Pancreas (tissue), 10 donors: ENCODE measurements around the gene ERBB2. TPM values are rescaled to one million over a fixed set of nuclear protein-coding genes. Genes with fewer than 3 reads are reported as not detected.
A peak's percentile ranks its signal among the peaks of the same experiment; 100 is the strongest.

Experiments used
- ATAC-seq, 4 donors: fragments of 200-7000 bp; cut with Tn5 transposase; one replicate each; pipeline versions ENCODE4 v1.8.0 to v1.9.1; 2020; ENCODE audit warnings: mild to moderate bottlenecking in 4 of 4, moderate library complexity in 4 of 4
- DNase-seq, 6 donors: peaks; one replicate each; pipeline ENCODE4 v3.0.0-alpha.2; 2020
- FAIRE-seq: peaks from 2 replicates; lab custom pipeline; 2012; peaks lifted over from hg19 to GRCh38; lab: Jason Lieb, UNC
- H3K27ac ChIP-seq, 4 donors: fragments of 200-600 bp; sonication (generic); 1 replicate in 3 of 4; 2 replicates in 1 of 4; pipeline versions ENCODE4 v1.5.0 to v1.8.0; 2020
- H3K27me3 ChIP-seq, 4 donors: fragments of 200-600 bp; one replicate each; pipeline ENCODE4 v1.8.0; 2021
- H3K36me3 ChIP-seq, 3 donors: fragments of 200-600 bp; sonication (generic) in 1 of 3; one replicate each; pipeline versions ENCODE4 v1.5.0 to v1.8.0; 2020 to 2021
- H3K4me1 ChIP-seq, 3 donors: fragments of 200-600 bp; one replicate each; pipeline ENCODE4 v1.8.0; 2021
- H3K4me3 ChIP-seq, 4 donors: fragments of 200-600 bp; sonication (generic) in 2 of 4; one replicate each; pipeline versions ENCODE4 v1.5.0 to v1.8.0; 2020 to 2021
- H3K9me3 ChIP-seq, 4 donors: fragments of 200-600 bp; one replicate each; pipeline ENCODE4 v1.8.0; 2021
- CTCF ChIP-seq, 4 donors: fragments of 200-600 bp; sonication (generic) in 3 of 4; IDR thresholded peaks; one replicate each; pipeline versions ENCODE4 v1.5.0 to v1.8.0; 2021; ENCODE audit warnings: antibody characterized with exemption in 4 of 4
- WGBS, 2 donors: extraction: QIAGEN DNeasy Blood & Tissue Kit; methylation state at CpG; one replicate each; pipeline ENCODE4 v1.1.7; 2013; 5-methylcytosine and 5-hydroxymethylcytosine counted together
- intact Hi-C, 3 donors: fragments of 100-400 bp; cut with DNase I; formaldehyde crosslinking; loops; one replicate each; pipeline versions ENCODE4 v1.11.1 to v1.14.2; 2022
- polyA plus RNA-seq, 2 donors: library from polyadenylated mRNA; stranded (reverse); fragments of 200-250 nt; gene quantifications; one replicate each; pipeline ENCODE4 v1.2.3, GENCODE V29; 2013
- total RNA-seq, 6 donors: library from RNA; stranded (reverse); fragmentation: NEBNext Ultra II Directional in 4 of 6; extraction: Animal tissue kit (Norgen Biotek cat#: 25700) in 4 of 6; gene quantifications; one replicate each; pipeline versions ENCODE4 v1.2.1 to v1.2.4, GENCODE V29; 2021 to 2023
- donor health status: healthy with polysubstance abuse.
- donor health status: DM: no; HTN: no; CAD: no; lungs with moderate emphysema.
- donor health status: DM: no; HTN: no; CAD: no.
- donor health status: control.
- donor health status: control.
- donor health status: Bipolar disorder and iron deficiency.
- donor health status: DM: yes; HTN: yes; CAD: no.
- donor health status: DM: no; HTN: no; CAD: no.
- donor health status: DM: no; HTN: no; CAD: no.
- donor health status: DM: yes; HTN: yes; CAD: no.

Gene ERBB2
- total and polyA plus RNA-seq, 8 donors = 37.2 to 78.9 (median 43.9) TPM

DNA sequence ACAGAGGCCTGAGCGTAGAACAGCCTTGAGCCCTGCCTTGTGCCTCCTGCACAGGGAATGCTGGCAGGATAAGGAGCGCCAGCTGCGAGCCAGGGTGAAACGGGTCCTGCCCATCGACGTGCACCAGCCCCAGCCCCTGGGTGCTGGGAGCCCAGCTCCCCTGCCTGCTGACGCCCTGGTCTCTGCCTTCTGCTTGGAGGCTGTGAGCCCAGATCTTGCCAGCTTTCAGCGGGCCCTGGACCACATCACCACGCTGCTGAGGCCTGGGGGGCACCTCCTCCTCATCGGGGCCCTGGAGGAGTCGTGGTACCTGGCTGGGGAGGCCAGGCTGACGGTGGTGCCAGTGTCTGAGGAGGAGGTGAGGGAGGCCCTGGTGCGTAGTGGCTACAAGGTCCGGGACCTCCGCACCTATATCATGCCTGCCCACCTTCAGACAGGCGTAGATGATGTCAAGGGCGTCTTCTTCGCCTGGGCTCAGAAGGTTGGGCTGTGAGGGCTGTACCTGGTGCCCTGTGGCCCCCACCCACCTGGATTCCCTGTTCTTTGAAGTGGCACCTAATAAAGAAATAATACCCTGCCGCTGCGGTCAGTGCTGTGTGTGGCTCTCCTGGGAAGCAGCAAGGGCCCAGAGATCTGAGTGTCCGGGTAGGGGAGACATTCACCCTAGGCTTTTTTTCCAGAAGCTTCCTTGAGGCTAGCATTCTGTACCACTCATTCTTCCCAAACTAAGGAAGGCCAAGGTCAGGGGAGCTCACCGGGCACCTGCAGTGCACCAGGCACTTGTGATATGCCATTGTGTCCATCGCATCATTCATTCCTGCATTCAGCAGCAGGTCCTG, 29.7 kb upstream of the ERBB2 start:
- ATAC-seq = no peak
- WGBS, 2 donors = 62 to 82% methylated on average over 22 to 23 of the region's 23 CpGs
- intact Hi-C loops = no loop called here

GRCh38 chr17:39670746-39671145, 29.1 kb upstream of the ERBB2 start:
- peaks cover 2 to 5% (median 4%) of the 10 kb centered on the region in 3 donors for H3K4me1 ChIP-seq
- no peaks in the 10 kb centered on the region for H3K36me3 ChIP-seq
- H3K27ac ChIP-seq = no peak overlapping the region
- ATAC-seq = no peak
- peak in 1 of 6 donors; percentile 34 for DNase-seq
- FAIRE-seq = no peak
- H3K4me3 ChIP-seq = no peak overlapping the region
- intact Hi-C loops = no loop called here
- H3K9me3 ChIP-seq = no peaks in the 10 kb centered on the region
- no peak for TF ChIP-seq CTCF (IDR thresholded peaks at IDR 0.05)
- H3K27me3 ChIP-seq = peaks cover 0 to 4% (median 0%) of the 10 kb centered on the region in 4 donors
- 35 to 45% methylated on average over 4 of the region's 4 CpGs for WGBS, 2 donors

More for the DNA sequence above, 29.7 kb upstream of the ERBB2 start:
- Histone ChIP-seq H3K4me3 (no peak overlapping the region), H3K27ac (no peak overlapping the region), H3K36me3 (no peaks in the 10 kb centered on the region), H3K9me3 (no peaks in the 10 kb centered on the region), H3K27me3 (peaks cover 0 to 4% (median 0%) of the 10 kb centered on the region in 4 donors), H3K4me1 (peaks cover 0 to 5% (median 0%) of the 10 kb centered on the region in 3 donors)
- TF ChIP-seq CTCF (IDR thresholded peaks at IDR 0.05) = no peak
- DNase-seq (peak in 1 of 6 donors; percentile 68), FAIRE-seq (no peak)

DNA sequence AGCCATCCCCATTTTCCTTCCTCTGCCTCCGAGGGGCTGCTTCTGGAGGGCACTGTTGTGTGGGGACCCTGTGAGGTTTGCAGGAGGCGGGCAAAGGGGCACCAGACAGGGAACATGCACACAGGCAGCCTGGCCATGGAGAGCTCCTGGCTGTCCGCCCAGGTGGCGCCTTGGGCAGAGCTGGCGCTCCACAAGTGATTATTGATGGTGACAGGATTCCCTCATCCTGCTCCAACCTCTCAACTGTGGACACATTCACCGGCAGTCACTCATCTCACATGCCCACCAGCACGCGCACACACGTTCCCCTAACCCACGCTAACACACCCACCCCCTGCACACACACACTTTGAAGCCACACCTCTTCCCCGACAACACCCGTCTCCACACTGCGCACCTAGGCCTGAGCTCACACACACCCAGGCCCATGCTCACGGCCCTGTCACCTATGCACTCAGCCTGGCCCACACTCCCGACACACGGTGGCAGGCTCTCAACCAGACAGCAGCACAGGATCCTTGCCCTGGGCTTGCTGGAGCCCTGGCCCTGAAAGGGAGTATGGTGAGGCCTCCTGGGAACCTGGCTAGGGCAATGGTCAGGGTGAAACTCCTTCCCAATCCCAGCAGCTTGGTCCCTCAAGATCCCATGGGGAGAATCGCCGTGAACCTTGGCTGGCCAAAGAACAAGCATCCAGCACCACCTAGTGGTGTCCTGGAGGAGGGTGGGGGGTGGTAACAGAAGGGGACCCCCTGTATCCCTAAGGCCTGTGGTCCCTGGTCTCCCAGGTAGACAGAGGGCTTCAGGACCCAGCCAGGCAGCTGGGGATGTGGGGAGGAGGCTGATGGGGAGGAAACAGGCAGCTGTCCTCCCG, 28.0 kb upstream of the ERBB2 start:
- no peak for FAIRE-seq

More for the DNA sequence above, 28.0 kb upstream of the ERBB2 start:
- H3K4me3 ChIP-seq = no peak overlapping the region
- peak in 3 of 6 donors; percentile 28 to 69 (median 45) for DNase-seq
- H3K4me1 ChIP-seq = peaks cover 5 to 8% (median 5%) of the 10 kb centered on the region in 3 donors
- H3K27ac ChIP-seq = peak overlapping the region in 1 of 4 donors; percentile 10
- peak; percentile 16 to 54 (median 42) for ATAC-seq
- peak in 3 of 4 donors; percentile 26 to 30 (median 29) for TF ChIP-seq CTCF (IDR thresholded peaks at IDR 0.05)
- WGBS, 2 donors = 19 to 20% methylated on average over 19 of the region's 19 CpGs
- intact Hi-C loops = no loop called here
- peaks cover 0 to 4% (median 0%) of the 10 kb centered on the region in 4 donors for H3K27me3 ChIP-seq
- no peaks in the 10 kb centered on the region for H3K36me3 ChIP-seq
- no peaks in the 10 kb centered on the region for H3K9me3 ChIP-seq
